Motor neuron (in vitro differentiated cells): ENCODE data around the gene MAGED4. TPM values are rescaled to one million over a fixed set of nuclear protein-coding genes. Genes with fewer than 3 reads are reported as not detected.
"Not testable (repeated sequence)": the region's sequence is repeated elsewhere in the genome, so short reads cannot be mapped to it uniquely, and the experiment has no call there.

Source experiments
- ATAC-seq, 8 experiments: fragments of 200-7000 bp; cut with Tn5 transposase; replicated peaks in 6 of 8; 2 replicates each; pipeline ENCODE4 v1.8.0; 2021; ENCODE audit warnings: mild to moderate bottlenecking in 8 of 8, moderate library complexity in 8 of 8
- H3K27ac ChIP-seq, 2 donors: fragments of 250-450 bp; sonication (Bioruptor Pico); 2 replicates each; pipeline ENCODE4 v1.9.0; 2021; ENCODE audit warnings: antibody characterized with exemption in 2 of 2, mild to moderate bottlenecking in 2 of 2, moderate library complexity in 1 of 2
- H3K4me1 ChIP-seq, 2 donors: fragments of 250-450 bp; sonication (Bioruptor Pico); replicated peaks in 1 of 2; 2 replicates each; pipeline ENCODE4 v1.6.1; 2021; ENCODE audit warnings: antibody characterized with exemption in 2 of 2, mild to moderate bottlenecking in 2 of 2, moderate library complexity in 1 of 2
- H3K4me3 ChIP-seq, 5 donors: fragments of 250-450 bp; sonication (Bioruptor Pico); 2 replicates each; pipeline ENCODE4 v1.9.0; 2021; ENCODE audit warnings: antibody characterized with exemption in 5 of 5, mild to moderate bottlenecking in 5 of 5, moderate library complexity in 4 of 5
- WGBS, 10 experiments: fragments of 450-650 bp; shearing (Covaris generic); methylation state at CpG; one replicate each; pipeline ENCODE4 v1.0.0; 2022; 5-methylcytosine and 5-hydroxymethylcytosine counted together
- in situ Hi-C, 9 experiments: fragments of 400-800 bp; cut with MboI; loops; one replicate each; pipeline ENCODE4 v1.15.0; 2021; ENCODE audit warnings: low sequenced_read_pairs in 9 of 9, low pct_unique_long_range_greater_than_20kb in 2 of 9; ENCODE audit not compliant: unreplicated experiment in 9 of 9
- total RNA-seq, 8 experiments: library from RNA; unstranded; fragments of 300-600 nt; gene quantifications; 2 replicates each; pipeline versions ENCODE4 v1.2.3 to v1.2.4, GENCODE V29; 2022

MAGED4 gene
- total RNA-seq = 10 to 100 TPM in 5 of 8 experiments, 1 to 10 TPM in 2, under 1 TPM in 1; 0.15 to 80.6 (median 43.1) TPM

GRCh38 chrX:52184440-52185077 is at the start of gene MAGED4:
Gene MAGED4 (plus strand): TSS chrX:52184888. CDS start chrX:52185923, 1,035 bp downstream.
- no CpG with 5 or more reads among the region's 40 CpGs for WGBS, 10 experiments
- H3K27ac ChIP-seq, H3K4me3 ChIP-seq, H3K4me1 ChIP-seq, in situ Hi-C loops: not testable (repeated sequence)
- ATAC-seq = peak in 6 of 8 experiments; percentile 86 to 96 (median 90)

GRCh38 chrX:52138830-52139544 is 45.7 kb upstream of the MAGED4 start:
- Histone ChIP-seq H3K27ac (no peak overlapping the region), H3K4me1 (no peaks in the 10 kb centered on the region), H3K4me3 (no peak overlapping the region)
- no peak for ATAC-seq
- in situ Hi-C loops = no loop called here
- WGBS, 10 experiments = 100% methylated on average over 1 of the region's 2 CpGs; no CpG with 5 or more reads in 9 of the 10 experiments

GRCh38 chrX:52139545-52139895 is 45.2 kb upstream of the MAGED4 start:
- in situ Hi-C loops = no loop called here
- no peak for ATAC-seq
- no peaks in the 10 kb centered on the region for H3K4me1 ChIP-seq
- H3K27ac ChIP-seq = no peak overlapping the region
- H3K4me3 ChIP-seq = no peak overlapping the region

GRCh38 chrX:52140020-52140419 is 44.7 kb upstream of the MAGED4 start:
- in situ Hi-C loops = no loop called here
- no peak for ATAC-seq
- WGBS, 10 experiments = 100% methylated on average over 1 of the region's 1 CpG; no CpG with 5 or more reads in 9 of the 10 experiments
- Histone ChIP-seq H3K27ac (no peak overlapping the region), H3K4me3 (no peak overlapping the region), H3K4me1 (no peaks in the 10 kb centered on the region)

- H3K4me3 ChIP-seq, H3K4me1 ChIP-seq, in situ Hi-C loops, H3K27ac ChIP-seq, ATAC-seq: not testable (repeated sequence)
- WGBS, 10 experiments = no CpG with 5 or more reads among the region's 10 CpGs
These were observed 34.0 kb upstream of the MAGED4 start for GRCh38 chrX:52150667-52151066.

GRCh38 chrX:52160140-52160539 is 24.5 kb upstream of the MAGED4 start:
- 38 to 59% methylated on average over 5 to 6 of the region's 8 CpGs; no CpG with 5 or more reads in 8 of the 10 experiments for WGBS, 10 experiments
- H3K27ac ChIP-seq, ATAC-seq, H3K4me3 ChIP-seq, in situ Hi-C loops, H3K4me1 ChIP-seq: not testable (repeated sequence)

GRCh38 chrX:52166840-52167239 is 17.8 kb upstream of the MAGED4 start:
- in situ Hi-C loops = no loop called here
- peak in 4 of 8 experiments; percentile 47 to 62 (median 56) for ATAC-seq
- H3K4me3 ChIP-seq = no peak overlapping the region
- H3K4me1 ChIP-seq = peaks cover 0 to 5% of the 10 kb centered on the region in 2 donors
- H3K27ac ChIP-seq = no peak overlapping the region

- H3K27ac ChIP-seq, H3K4me1 ChIP-seq, in situ Hi-C loops, H3K4me3 ChIP-seq, ATAC-seq: not testable (repeated sequence)
- WGBS, 10 experiments = 0 to 80% (median 77%) methylated on average over 1 to 4 of the region's 10 CpGs; no CpG with 5 or more reads in 7 of the 10 experiments
These were observed 13.6 kb upstream of the MAGED4 start for GRCh38 chrX:52171055-52171454.

GRCh38 chrX:52185078-52185453 is 378 bp downstream of the MAGED4 start:
- H3K4me3 ChIP-seq, H3K4me1 ChIP-seq, in situ Hi-C loops, H3K27ac ChIP-seq: not testable (repeated sequence)
- peak in 6 of 8 experiments; percentile 58 to 69 (median 64) for ATAC-seq
- no CpG with 5 or more reads among the region's 18 CpGs for WGBS, 10 experiments

- peak in 5 of 8 experiments; percentile 92 to 99 (median 93) for ATAC-seq
- H3K27ac ChIP-seq, H3K4me3 ChIP-seq, in situ Hi-C loops, H3K4me1 ChIP-seq: not testable (repeated sequence)
- WGBS, 10 experiments = no CpG with 5 or more reads among the region's 6 CpGs
These were observed 26.7 kb downstream of the MAGED4 start for GRCh38 chrX:52211405-52211804.

GRCh38 chrX:52213276-52213675 is 28.6 kb downstream of the MAGED4 start:
- no peak overlapping the region for H3K4me3 ChIP-seq
- WGBS, 10 experiments = 68% methylated on average over 2 of the region's 3 CpGs; no CpG with 5 or more reads in 9 of the 10 experiments
- no peak for ATAC-seq
- H3K27ac ChIP-seq = no peak overlapping the region
- in situ Hi-C loops = no loop called here
- no peaks in the 10 kb centered on the region for H3K4me1 ChIP-seq

- in situ Hi-C loops = no loop called here
- ATAC-seq = no peak
- Histone ChIP-seq H3K27ac (no peak overlapping the region), H3K4me3 (no peak overlapping the region), H3K4me1 (no peaks in the 10 kb centered on the region)
- 60% methylated on average over 2 of the region's 3 CpGs; no CpG with 5 or more reads in 9 of the 10 experiments for WGBS, 10 experiments
These were observed 31.9 kb downstream of the MAGED4 start for GRCh38 chrX:52216541-52216940.

GRCh38 chrX:52217494-52218160 is 32.9 kb downstream of the MAGED4 start:
- Histone ChIP-seq H3K27ac (no peak overlapping the region), H3K4me1 (no peaks in the 10 kb centered on the region), H3K4me3 (no peak overlapping the region)
- WGBS, 10 experiments = 80% methylated on average over 2 of the region's 2 CpGs; no CpG with 5 or more reads in 9 of the 10 experiments
- in situ Hi-C loops = no loop called here
- peak in 2 of 8 experiments; percentile 46 to 71 for ATAC-seq
